SK-N-SH treated with all-trans-retinoic acid at 6 μM for 48 hours (cell line): ENCODE results near the gene GADD45B.

ENCODE experiments used
- ATAC-seq: fragments of 200-7000 bp; cut with Tn5 transposase; 3 replicates; pipeline ENCODE4 v1.9.1; 2020; ENCODE audit warnings: mild to moderate bottlenecking, moderate library complexity
- ARNTL ChIP-seq: fragments of 450-650 bp; formaldehyde crosslinking; IDR thresholded peaks from 2 replicates; pipeline ENCODE4 v1.5.0; 2020; ENCODE audit warnings: low read depth, mild to moderate bottlenecking, moderate library complexity, borderline replicate concordance
- CSDC2 ChIP-seq: fragments of 250-450 bp; sonication (Bioruptor Pico); IDR thresholded peaks from 2 replicates; pipeline ENCODE4 v1.5.0; 2020; ENCODE audit warnings: mild to moderate bottlenecking, moderate library complexity
- ESRRG ChIP-seq: fragments of 250-450 bp; sonication (Bioruptor Pico); IDR thresholded peaks from 2 replicates; pipeline ENCODE4 v1.6.1; 2021; ENCODE audit warnings: mild to moderate bottlenecking
- GLIS3 ChIP-seq: fragments of 250-450 bp; sonication (Bioruptor Pico); IDR thresholded peaks from 2 replicates; pipeline ENCODE4 v1.5.0; 2020; ENCODE audit warnings: mild to moderate bottlenecking, moderate library complexity
- ISL1 ChIP-seq: fragments of 250-450 bp; sonication (Bioruptor Pico); IDR thresholded peaks from 2 replicates; pipeline ENCODE4 v2.1.2; 2022; ENCODE audit warnings: mild to moderate bottlenecking, moderate library complexity
- OSR1 ChIP-seq: fragments of 250-450 bp; sonication (Bioruptor Pico); IDR thresholded peaks from 2 replicates; pipeline ENCODE4 v1.8.0; 2022; ENCODE audit warnings: moderate library complexity, mild to moderate bottlenecking, inconsistent platforms
- PPARA ChIP-seq: fragments of 250-450 bp; sonication (Bioruptor Pico); IDR thresholded peaks from 2 replicates; pipeline ENCODE4 v1.5.0; 2020; ENCODE audit warnings: mild to moderate bottlenecking, borderline replicate concordance
- RARB ChIP-seq: fragments of 250-450 bp; sonication (Bioruptor Pico); IDR thresholded peaks from 2 replicates; pipeline ENCODE4 v1.8.0; 2021; ENCODE audit warnings: mild to moderate bottlenecking, moderate library complexity
- SNAI2 ChIP-seq: fragments of 250-450 bp; sonication (Bioruptor Pico); IDR thresholded peaks from 2 replicates; pipeline ENCODE4 v1.5.0; 2020; ENCODE audit warnings: mild to moderate bottlenecking, moderate library complexity
- TCF4 ChIP-seq: fragments of 250-450 bp; sonication (Bioruptor Pico); IDR thresholded peaks from 2 replicates; pipeline ENCODE4 v1.8.0; 2021; ENCODE audit warnings: mild to moderate bottlenecking, moderate library complexity, borderline replicate concordance
- TOX ChIP-seq: fragments of 250-450 bp; sonication (Bioruptor Pico); IDR thresholded peaks from 2 replicates; pipeline ENCODE4 v1.8.0; 2021; ENCODE audit warnings: mild to moderate bottlenecking, moderate library complexity, borderline replicate concordance
- ZFP30 ChIP-seq: fragments of 450-650 bp; formaldehyde crosslinking; IDR thresholded peaks from 2 replicates; pipeline ENCODE4 v1.5.0; 2022; ENCODE audit warnings: mild to moderate bottlenecking, moderate library complexity
- ZNF565 ChIP-seq: fragments of 450-650 bp; formaldehyde crosslinking; conservative IDR thresholded peaks from 2 replicates; pipeline ENCODE4 v1.5.0; 2020; ENCODE audit warnings: low read depth, mild to moderate bottlenecking, moderate library complexity
- ZNF70 ChIP-seq: fragments of 450-650 bp; formaldehyde crosslinking; IDR thresholded peaks from 2 replicates; pipeline ENCODE4 v1.5.0; 2020; ENCODE audit warnings: mild to moderate bottlenecking, moderate library complexity
- TF ChIP-seq, protein P1 (sequence below): fragments of 250-450 bp; sonication (Bioruptor Pico); IDR thresholded peaks from 2 replicates; pipeline ENCODE4 v1.5.1; 2020; ENCODE audit warnings: low read depth, mild to moderate bottlenecking, moderate library complexity
- TF ChIP-seq, protein P2 (sequence below): fragments of 250-450 bp; sonication (Bioruptor Pico); IDR thresholded peaks from 2 replicates; pipeline ENCODE4 v1.8.0; 2020; ENCODE audit warnings: mild to moderate bottlenecking, moderate library complexity, borderline replicate concordance
- TF ChIP-seq, protein P3 (sequence below): fragments of 250-450 bp; sonication (Bioruptor Pico); IDR thresholded peaks from 2 replicates; pipeline ENCODE4 v1.5.0; 2020; ENCODE audit warnings: mild to moderate bottlenecking, moderate library complexity

GADD45B gene

DNA sequence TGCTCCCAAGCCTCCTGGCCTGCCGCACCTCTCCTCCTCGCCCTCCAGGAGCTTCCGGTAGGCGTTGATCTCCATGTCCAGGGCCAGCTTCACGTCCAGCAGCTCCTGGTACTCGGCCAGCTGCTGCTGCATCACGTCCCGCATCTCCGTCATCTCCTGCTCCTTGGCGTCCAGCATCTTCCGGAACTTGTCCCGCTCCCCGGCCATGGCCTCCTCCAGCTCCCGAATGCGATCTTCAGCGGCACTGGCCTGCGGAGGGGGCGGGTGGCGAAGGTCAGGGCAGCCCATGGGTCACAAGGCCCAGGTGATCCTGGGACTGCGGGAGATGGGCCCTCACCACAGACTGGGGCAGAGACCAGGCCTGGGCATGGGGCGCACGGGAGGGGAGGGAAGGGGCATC lies 41.7 kb upstream of the GADD45B start:
- ATAC-seq, result no peak
- TF ChIP-seq TOX (CRISPR knock-in tag) (no peak), TCF4 (CRISPR knock-in tag) (no peak), ARNTL (CRISPR knock-in tag) (no peak), OSR1 (CRISPR knock-in tag) (no peak), GLIS3 (CRISPR knock-in tag) (no peak), ZFP30 (no peak)
- TF ChIP-seq, protein P1, sequence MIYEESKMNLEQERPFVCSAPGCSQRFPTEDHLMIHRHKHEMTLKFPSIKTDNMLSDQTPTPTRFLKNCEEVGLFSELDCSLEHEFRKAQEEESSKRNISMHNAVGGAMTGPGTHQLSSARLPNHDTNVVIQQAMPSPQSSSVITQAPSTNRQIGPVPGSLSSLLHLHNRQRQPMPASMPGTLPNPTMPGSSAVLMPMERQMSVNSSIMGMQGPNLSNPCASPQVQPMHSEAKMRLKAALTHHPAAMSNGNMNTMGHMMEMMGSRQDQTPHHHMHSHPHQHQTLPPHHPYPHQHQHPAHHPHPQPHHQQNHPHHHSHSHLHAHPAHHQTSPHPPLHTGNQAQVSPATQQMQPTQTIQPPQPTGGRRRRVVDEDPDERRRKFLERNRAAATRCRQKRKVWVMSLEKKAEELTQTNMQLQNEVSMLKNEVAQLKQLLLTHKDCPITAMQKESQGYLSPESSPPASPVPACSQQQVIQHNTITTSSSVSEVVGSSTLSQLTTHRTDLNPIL, result no peak
- TF ChIP-seq, protein P2, sequence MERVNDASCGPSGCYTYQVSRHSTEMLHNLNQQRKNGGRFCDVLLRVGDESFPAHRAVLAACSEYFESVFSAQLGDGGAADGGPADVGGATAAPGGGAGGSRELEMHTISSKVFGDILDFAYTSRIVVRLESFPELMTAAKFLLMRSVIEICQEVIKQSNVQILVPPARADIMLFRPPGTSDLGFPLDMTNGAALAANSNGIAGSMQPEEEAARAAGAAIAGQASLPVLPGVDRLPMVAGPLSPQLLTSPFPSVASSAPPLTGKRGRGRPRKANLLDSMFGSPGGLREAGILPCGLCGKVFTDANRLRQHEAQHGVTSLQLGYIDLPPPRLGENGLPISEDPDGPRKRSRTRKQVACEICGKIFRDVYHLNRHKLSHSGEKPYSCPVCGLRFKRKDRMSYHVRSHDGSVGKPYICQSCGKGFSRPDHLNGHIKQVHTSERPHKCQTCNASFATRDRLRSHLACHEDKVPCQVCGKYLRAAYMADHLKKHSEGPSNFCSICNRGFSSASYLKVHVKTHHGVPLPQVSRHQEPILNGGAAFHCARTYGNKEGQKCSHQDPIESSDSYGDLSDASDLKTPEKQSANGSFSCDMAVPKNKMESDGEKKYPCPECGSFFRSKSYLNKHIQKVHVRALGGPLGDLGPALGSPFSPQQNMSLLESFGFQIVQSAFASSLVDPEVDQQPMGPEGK (CRISPR knock-in tag), result no peak

DNA sequence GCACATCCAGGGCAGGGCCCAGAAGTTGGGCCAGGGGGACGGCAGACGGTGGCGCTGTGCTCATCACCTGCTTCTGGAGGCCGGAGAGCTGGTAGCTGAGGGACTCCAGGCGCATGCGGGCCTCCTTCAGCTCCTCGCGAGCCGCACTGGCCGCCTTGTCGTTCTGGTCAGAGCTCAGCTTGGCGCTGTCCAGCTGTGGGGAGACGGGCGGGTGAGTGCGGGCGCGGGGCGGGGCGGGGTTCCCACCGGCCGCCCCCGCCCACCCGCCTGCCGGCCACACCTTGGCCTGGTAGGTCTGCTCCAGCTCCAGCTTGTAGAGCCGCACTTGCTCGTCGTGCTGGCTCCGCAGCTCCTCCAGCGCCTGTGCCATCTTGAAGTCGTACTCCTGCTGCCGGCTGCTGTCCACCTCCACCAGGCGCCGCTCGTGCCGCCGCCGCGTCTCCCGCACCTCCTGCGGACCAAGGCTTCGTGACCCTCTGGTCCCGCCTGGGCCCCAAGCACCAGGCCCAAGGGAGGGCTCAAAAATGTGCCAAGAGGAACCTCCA lies 41.1 kb upstream of the GADD45B start:
- no peak for ATAC-seq
- TF ChIP-seq ISL1 (CRISPR knock-in tag), result no peak
- no peak for TF ChIP-seq SNAI2 (CRISPR knock-in tag)
- TF ChIP-seq, protein P1, result no peak
- TF ChIP-seq, protein P2 (CRISPR knock-in tag), result no peak
- TF ChIP-seq RARB, result no peak
- TF ChIP-seq TOX (CRISPR knock-in tag), result no peak

DNA sequence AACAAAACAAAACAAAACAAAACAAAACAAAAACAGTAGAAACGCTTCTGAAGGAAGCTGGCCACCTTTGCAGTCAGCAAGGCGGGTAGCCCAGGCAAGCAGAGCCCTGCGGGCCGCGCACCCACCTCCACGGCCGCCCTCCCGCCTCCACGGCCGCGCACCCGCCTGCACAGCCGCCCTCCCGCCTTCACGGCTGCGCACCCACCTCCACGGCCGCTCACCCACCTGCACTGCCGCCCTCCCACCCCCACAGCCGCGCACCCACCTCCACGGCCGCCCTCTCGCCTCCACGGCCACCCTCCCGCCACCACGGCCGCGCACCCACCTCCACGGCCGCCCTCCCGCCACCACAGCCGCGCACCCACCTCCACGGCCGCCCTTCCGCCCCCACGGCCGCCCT lies 39.5 kb upstream of the GADD45B start:
- TF ChIP-seq TCF4 (CRISPR knock-in tag), result no peak
- TF ChIP-seq CSDC2 (CRISPR knock-in tag), result no peak
- TF ChIP-seq ZNF565, result no peak
- no peak for TF ChIP-seq PPARA (CRISPR knock-in tag)
- TF ChIP-seq, protein P1, result no peak
- no peak for TF ChIP-seq ZNF70 (CRISPR knock-in tag)
- TF ChIP-seq OSR1 (CRISPR knock-in tag), result no peak
- no peak for TF ChIP-seq RARB
- TF ChIP-seq ISL1 (CRISPR knock-in tag), result no peak
- no peak for TF ChIP-seq ESRRG (CRISPR knock-in tag)
- no peak for TF ChIP-seq SNAI2 (CRISPR knock-in tag)
- no peak for TF ChIP-seq ZFP30
- no peak for TF ChIP-seq ARNTL (CRISPR knock-in tag)
- TF ChIP-seq GLIS3 (CRISPR knock-in tag), result no peak
- TF ChIP-seq, protein P3, sequence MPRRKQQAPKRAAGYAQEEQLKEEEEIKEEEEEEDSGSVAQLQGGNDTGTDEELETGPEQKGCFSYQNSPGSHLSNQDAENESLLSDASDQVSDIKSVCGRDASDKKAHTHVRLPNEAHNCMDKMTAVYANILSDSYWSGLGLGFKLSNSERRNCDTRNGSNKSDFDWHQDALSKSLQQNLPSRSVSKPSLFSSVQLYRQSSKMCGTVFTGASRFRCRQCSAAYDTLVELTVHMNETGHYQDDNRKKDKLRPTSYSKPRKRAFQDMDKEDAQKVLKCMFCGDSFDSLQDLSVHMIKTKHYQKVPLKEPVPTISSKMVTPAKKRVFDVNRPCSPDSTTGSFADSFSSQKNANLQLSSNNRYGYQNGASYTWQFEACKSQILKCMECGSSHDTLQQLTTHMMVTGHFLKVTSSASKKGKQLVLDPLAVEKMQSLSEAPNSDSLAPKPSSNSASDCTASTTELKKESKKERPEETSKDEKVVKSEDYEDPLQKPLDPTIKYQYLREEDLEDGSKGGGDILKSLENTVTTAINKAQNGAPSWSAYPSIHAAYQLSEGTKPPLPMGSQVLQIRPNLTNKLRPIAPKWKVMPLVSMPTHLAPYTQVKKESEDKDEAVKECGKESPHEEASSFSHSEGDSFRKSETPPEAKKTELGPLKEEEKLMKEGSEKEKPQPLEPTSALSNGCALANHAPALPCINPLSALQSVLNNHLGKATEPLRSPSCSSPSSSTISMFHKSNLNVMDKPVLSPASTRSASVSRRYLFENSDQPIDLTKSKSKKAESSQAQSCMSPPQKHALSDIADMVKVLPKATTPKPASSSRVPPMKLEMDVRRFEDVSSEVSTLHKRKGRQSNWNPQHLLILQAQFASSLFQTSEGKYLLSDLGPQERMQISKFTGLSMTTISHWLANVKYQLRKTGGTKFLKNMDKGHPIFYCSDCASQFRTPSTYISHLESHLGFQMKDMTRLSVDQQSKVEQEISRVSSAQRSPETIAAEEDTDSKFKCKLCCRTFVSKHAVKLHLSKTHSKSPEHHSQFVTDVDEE (CRISPR knock-in tag), result no peak
- no peak for TF ChIP-seq TOX (CRISPR knock-in tag)
- ATAC-seq, result no peak
